Stimulated activated CD8-positive, alpha-beta memory T cell treated with anti-CD3 and anti-CD28 coated beads, Interleukin-4, amount 100 ng/mL, for 4 hours (primary cell): ENCODE data around the gene BAZ2B.

Experiments
- DNase-seq, 2 donors: peaks; one replicate each; pipeline ENCODE4 v3.0.0-alpha.2; 2020; ENCODE audit warnings: low read depth in 2 of 2, low spot score in 1 of 2

BAZ2B gene

DNA sequence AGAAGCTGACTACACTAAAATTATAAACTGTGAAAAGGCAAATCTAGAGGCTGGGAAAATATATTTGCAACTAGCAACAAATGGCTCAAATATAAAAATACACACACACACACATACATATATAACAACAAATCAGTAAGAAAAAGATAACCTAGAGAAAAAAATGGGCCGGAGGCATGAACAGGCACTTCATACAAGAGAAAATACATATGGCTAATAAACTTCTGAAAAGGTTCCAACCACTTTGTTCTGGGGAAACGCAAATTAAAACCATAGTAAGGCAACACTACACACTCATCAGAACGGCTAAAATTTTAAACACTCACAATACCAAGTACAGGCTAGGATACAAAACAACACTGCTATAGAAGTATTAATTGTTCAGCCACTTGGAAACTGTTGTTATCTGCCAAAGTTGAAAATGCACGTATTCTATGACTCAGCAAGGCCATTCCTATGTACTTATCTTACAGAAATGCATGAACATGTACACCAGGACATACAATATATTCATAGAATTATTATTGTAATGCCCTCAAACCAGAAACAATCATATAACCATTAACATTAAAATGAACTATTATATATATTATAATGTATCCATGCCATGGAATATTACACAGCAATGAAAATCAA is 345.5 kb downstream of the BAZ2B start:
- DNase-seq, result no peak
